ENCODE results near the gene CHCHD6.

The CHCHD6 gene

GRCh38 chr3:126704494-126705214 is 614 bp downstream of the CHCHD6 start:
- no peak for DNase-seq (ENCODE audit: low spot score)

- DNase-seq (ENCODE audit: low spot score): no peak
These were observed 2.6 kb downstream of the CHCHD6 start for GRCh38 chr3:126706631-126707030.

GRCh38 chr3:126711121-126711760 is 7.2 kb downstream of the CHCHD6 start:
- no peak for DNase-seq (ENCODE audit: low spot score)

- DNase-seq (ENCODE audit: low spot score): no peak
These were observed 9.2 kb downstream of the CHCHD6 start for GRCh38 chr3:126713199-126713598.

GRCh38 chr3:126714276-126714900 is 10.3 kb downstream of the CHCHD6 start:
- DNase-seq (ENCODE audit: low spot score): no peak

- no peak for DNase-seq (ENCODE audit: low spot score)
These were observed 10.9 kb downstream of the CHCHD6 start for GRCh38 chr3:126714921-126715320.

- no peak for DNase-seq (ENCODE audit: low spot score)
These were observed 11.4 kb downstream of the CHCHD6 start for GRCh38 chr3:126715432-126715831.

GRCh38 chr3:126716057-126716456 is 12.0 kb downstream of the CHCHD6 start:
- DNase-seq (ENCODE audit: low spot score): no peak

- no peak for DNase-seq (ENCODE audit: low spot score)
These were observed 14.8 kb downstream of the CHCHD6 start for GRCh38 chr3:126718561-126719445.

GRCh38 chr3:126720596-126720995 is 16.6 kb downstream of the CHCHD6 start:
- no peak for DNase-seq (ENCODE audit: low spot score)

GRCh38 chr3:126721246-126721645 is 17.2 kb downstream of the CHCHD6 start:
- no peak for DNase-seq (ENCODE audit: low spot score)

- DNase-seq (ENCODE audit: low spot score): no peak
These were observed 19.2 kb downstream of the CHCHD6 start for GRCh38 chr3:126723237-126723636.

- DNase-seq (ENCODE audit: low spot score): no peak
These were observed 19.8 kb downstream of the CHCHD6 start for GRCh38 chr3:126723801-126724200.

- DNase-seq (ENCODE audit: low spot score): no peak
These were observed 24.6 kb downstream of the CHCHD6 start for GRCh38 chr3:126728680-126729079.

GRCh38 chr3:126730376-126730775 is 26.3 kb downstream of the CHCHD6 start:
- DNase-seq (ENCODE audit: low spot score): no peak

GRCh38 chr3:126731044-126731443 is 27.0 kb downstream of the CHCHD6 start:
- no peak for DNase-seq (ENCODE audit: low spot score)

- no peak for DNase-seq (ENCODE audit: low spot score)
These were observed 28.4 kb downstream of the CHCHD6 start for GRCh38 chr3:126732281-126733060.

- DNase-seq (ENCODE audit: low spot score): no peak
These were observed 29.0 kb downstream of the CHCHD6 start for GRCh38 chr3:126733061-126733430.

GRCh38 chr3:126734106-126734723 is 30.2 kb downstream of the CHCHD6 start:
- no peak for DNase-seq (ENCODE audit: low spot score)

- no peak for DNase-seq (ENCODE audit: low spot score)
These were observed 33.5 kb downstream of the CHCHD6 start for GRCh38 chr3:126737527-126737926.

GRCh38 chr3:126742057-126742456 is 38.0 kb downstream of the CHCHD6 start:
- no peak for DNase-seq (ENCODE audit: low spot score)
